GM23248 (cell line): Measurements from ENCODE around the gene PTRH1. TPM values are rescaled to one million over a fixed set of nuclear protein-coding genes. Genes with fewer than 3 reads are reported as not detected.
"Not testable (repeated sequence)": the region's sequence is repeated elsewhere in the genome, so short reads cannot be mapped to it uniquely, and the experiment has no call there.

ENCODE experiments used
- DNase-seq: peaks from one replicate; pipeline ENCODE4 v3.0.0-alpha.2; 2015
- H2AFZ ChIP-seq: fragments of 200-600 bp; sonication (generic); 2 replicates; pipeline ENCODE4 v1.6.1; 2016; ENCODE audit warnings: antibody characterized with exemption
- H3F3A ChIP-seq: fragments of 200-600 bp; sonication (generic); 2 replicates; pipeline ENCODE4 v1.6.1; 2016; ENCODE audit warnings: mild to moderate bottlenecking, antibody characterized with exemption, mixed run types; ENCODE audit not compliant: insufficient read depth
- H3K27ac ChIP-seq: fragments of 200-600 bp; sonication (generic); 2 replicates; pipeline ENCODE4 v1.5.1; 2016; ENCODE audit warnings: mild to moderate bottlenecking
- H3K27me3 ChIP-seq: fragments of 200-600 bp; sonication (generic); replicated peaks from 2 replicates; pipeline ENCODE4 v1.6.1; 2016; ENCODE audit warnings: mild to moderate bottlenecking; ENCODE audit not compliant: insufficient read depth
- H3K36me3 ChIP-seq: fragments of 200-600 bp; sonication (generic); 2 replicates; pipeline ENCODE4 v1.6.1; 2016; ENCODE audit warnings: low read depth, mild to moderate bottlenecking
- H3K4me1 ChIP-seq: fragments of 200-600 bp; sonication (generic); 2 replicates; pipeline ENCODE4 v1.6.1; 2016; ENCODE audit warnings: mild to moderate bottlenecking; ENCODE audit not compliant: insufficient read depth
- H3K4me2 ChIP-seq: fragments of 200-600 bp; sonication (generic); one replicate; pipeline ENCODE4 v1.6.1; 2016; ENCODE audit warnings: mild to moderate bottlenecking; ENCODE audit not compliant: unreplicated experiment
- H3K4me3 ChIP-seq: fragments of 200-600 bp; sonication (generic); 2 replicates; pipeline ENCODE4 v1.5.1; 2016; ENCODE audit warnings: mild to moderate bottlenecking
- H3K79me2 ChIP-seq: fragments of 200-600 bp; sonication (generic); 2 replicates; pipeline ENCODE4 v1.6.1; 2016; ENCODE audit warnings: mild to moderate bottlenecking; ENCODE audit not compliant: insufficient read depth
- H3K9ac ChIP-seq: fragments of 200-600 bp; sonication (generic); 2 replicates; pipeline ENCODE4 v1.6.1; 2016; ENCODE audit warnings: mild to moderate bottlenecking
- H3K9me2 ChIP-seq: fragments of 200-600 bp; sonication (generic); 2 replicates; pipeline ENCODE4 v1.6.1; 2016; ENCODE audit warnings: mixed run types, mild to moderate bottlenecking, moderate library complexity; ENCODE audit not compliant: insufficient read depth
- H3K9me3 ChIP-seq: fragments of 200-600 bp; sonication (generic); one replicate; pipeline ENCODE4 v1.6.1; 2017; ENCODE audit warnings: low read depth
- H4K20me1 ChIP-seq: fragments of 200-600 bp; sonication (generic); 2 replicates; pipeline ENCODE4 v1.6.0; 2016; ENCODE audit not compliant: insufficient read depth
- EZH2 ChIP-seq: fragments of 200-600 bp; sonication (generic); IDR thresholded peaks from 2 replicates; pipeline ENCODE4 v1.6.1; 2018; ENCODE audit warnings: antibody characterized with exemption, mild to moderate bottlenecking; ENCODE audit not compliant: insufficient read depth, poor library complexity, severe bottlenecking
- EZH2phosphoT487 ChIP-seq: fragments of 200-600 bp; sonication (generic); IDR thresholded peaks from 2 replicates; pipeline ENCODE4 v1.6.1; 2018; ENCODE audit warnings: antibody characterized with exemption, moderate library complexity, mild to moderate bottlenecking, low read depth; ENCODE audit not compliant: insufficient read depth
- WGBS, 2 experiments: methylation state at CpG; one replicate each; pipeline ENCODE4 v1.1.6; 2015 to 2017; ENCODE audit warnings: low lambda C conversion rate in 2 of 2, low coverage in 1 of 2; ENCODE audit errors: missing lambda C conversion rate in 2 of 2; 5-methylcytosine and 5-hydroxymethylcytosine counted together
- in situ Hi-C: fragments of 300-500 bp; cut with MboI; formaldehyde crosslinking; loops from 2 replicates; pipeline ENCODE4 v1.15.0; 2020
- polyA plus RNA-seq: library from polyadenylated mRNA; unstranded; fragments of >200 nt; fragmentation: Nextera tagmentation; extraction: Ambion mirVana; gene quantifications from 2 replicates; pipeline ENCODE4 v1.2.1, GENCODE V29; 2016
- total RNA-seq: library from RNA; depleted of rRNA; stranded (reverse); fragments of >200 nt; shearing (Covaris generic); gene quantifications from 2 replicates; pipeline ENCODE4 v1.2.3, GENCODE V29; 2014

The PTRH1 gene
- total and polyA plus RNA-seq, 2 experiments from 2014 or later, result 33.1 to 34.3 TPM

DNA sequence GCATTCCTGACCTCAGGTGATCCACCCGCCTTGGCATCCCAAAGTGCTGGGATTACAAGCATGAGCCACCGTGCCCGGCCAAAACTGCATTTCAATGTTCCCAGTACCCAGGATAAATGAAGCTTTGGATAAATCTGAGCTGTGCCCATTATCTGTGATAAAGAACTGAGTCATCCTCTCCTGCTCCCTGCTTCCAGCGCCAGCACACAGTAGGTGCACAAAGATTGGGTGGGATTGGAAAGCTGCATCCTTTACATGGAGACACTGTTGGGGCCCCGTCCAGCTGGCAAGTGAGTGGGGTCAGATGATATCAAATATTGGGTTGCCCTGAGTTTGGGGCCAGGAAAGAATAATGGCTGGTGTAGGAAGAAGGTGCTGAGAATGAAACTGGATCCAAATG, 45.6 kb upstream of the PTRH1 start:
- no peak for DNase-seq
- in situ Hi-C loops, result no loop called here

DNA sequence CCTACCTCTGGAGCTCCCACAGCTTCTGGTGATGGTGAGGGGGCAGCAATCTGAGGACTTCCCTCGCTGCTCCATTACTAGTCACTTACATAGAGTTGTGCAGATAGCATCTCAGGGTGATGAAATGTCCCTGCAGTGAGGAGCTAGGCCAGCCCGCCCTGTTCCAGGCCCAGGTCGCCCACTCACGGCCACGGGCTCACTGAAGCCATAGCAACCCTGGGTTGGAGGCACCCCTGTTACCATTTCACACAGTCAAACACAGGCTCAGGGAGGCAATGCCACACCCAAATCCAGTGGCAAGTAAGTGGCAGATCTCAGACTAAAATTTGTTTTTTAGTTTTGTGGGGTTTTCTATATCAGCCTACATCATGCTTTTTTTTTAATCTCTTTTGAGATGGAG, 43.4 kb upstream of the PTRH1 start:
- Histone ChIP-seq H3K9me2 (no peaks in the 10 kb centered on the region), H3K27me3 (peaks cover 17% of the 10 kb centered on the region), H2AFZ (no peak overlapping the region), H3K9ac (no peak overlapping the region), H3K79me2 (no peaks in the 10 kb centered on the region), H3K4me1 (no peaks in the 10 kb centered on the region), H3K4me2 (no peak overlapping the region), H3F3A (no peaks in the 10 kb centered on the region), H3K36me3 (no peaks in the 10 kb centered on the region), H3K9me3 (no peaks in the 10 kb centered on the region), H3K27ac (no peak overlapping the region), H4K20me1 (no peaks in the 10 kb centered on the region), H3K4me3 (no peak overlapping the region)
- DNase-seq, result no peak
- TF ChIP-seq EZH2 (no peak), EZH2phosphoT487 (no peak)
- WGBS, 2 experiments, result 60 to 75% methylated on average over 5 of the region's 5 CpGs
- in situ Hi-C loops, result no loop called here

More for the DNA sequence above, 45.6 kb upstream of the PTRH1 start:
- Histone ChIP-seq H2AFZ (no peak overlapping the region), H4K20me1 (no peaks in the 10 kb centered on the region), H3K4me1 (no peaks in the 10 kb centered on the region), H3K9me3 (no peaks in the 10 kb centered on the region), H3K4me2 (no peak overlapping the region), H3K9ac (no peak overlapping the region), H3F3A (no peaks in the 10 kb centered on the region), H3K4me3 (no peak overlapping the region), H3K79me2 (no peaks in the 10 kb centered on the region), H3K27me3 (peaks cover 7% of the 10 kb centered on the region; the same call in 1 of the 2 replicates), H3K9me2 (no peaks in the 10 kb centered on the region), H3K27ac (no peak overlapping the region), H3K36me3 (no peaks in the 10 kb centered on the region)
- TF ChIP-seq EZH2 (no peak), EZH2phosphoT487 (no peak)
- WGBS, 2 experiments, result 85% methylated on average over 5 of the region's 5 CpGs

DNA sequence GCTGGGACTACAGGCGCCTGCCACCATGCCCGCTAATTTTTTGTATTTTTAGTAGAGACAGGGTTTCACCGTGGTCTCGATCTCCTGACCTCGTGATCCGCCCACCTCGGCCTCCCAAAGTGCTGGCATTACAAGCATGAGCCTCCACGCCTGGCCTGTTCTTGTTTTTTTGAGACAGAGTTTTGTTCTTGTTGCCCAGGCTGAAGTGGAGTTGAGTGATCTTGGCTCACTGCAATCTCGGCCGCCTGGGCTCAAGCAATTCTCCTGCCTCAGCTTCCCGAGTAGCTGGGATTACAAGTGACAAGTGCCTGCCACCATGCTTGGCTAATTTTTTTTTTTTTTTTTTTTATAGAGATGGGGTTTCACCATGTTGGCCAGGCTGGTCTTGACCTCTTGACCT, 41.3 kb upstream of the PTRH1 start:
- H4K20me1 ChIP-seq, H3K27ac ChIP-seq, H3K4me3 ChIP-seq, H3K36me3 ChIP-seq, H3K4me2 ChIP-seq, H3K9me3 ChIP-seq, H2AFZ ChIP-seq, H3K4me1 ChIP-seq, H3K9ac ChIP-seq, in situ Hi-C loops, H3F3A ChIP-seq, DNase-seq, H3K9me2 ChIP-seq, H3K79me2 ChIP-seq: not testable (repeated sequence)
- 72 to 77% methylated on average over 11 of the region's 11 CpGs for WGBS, 2 experiments
- H3K27me3 ChIP-seq, result peaks cover 33% of the 10 kb centered on the region

DNA sequence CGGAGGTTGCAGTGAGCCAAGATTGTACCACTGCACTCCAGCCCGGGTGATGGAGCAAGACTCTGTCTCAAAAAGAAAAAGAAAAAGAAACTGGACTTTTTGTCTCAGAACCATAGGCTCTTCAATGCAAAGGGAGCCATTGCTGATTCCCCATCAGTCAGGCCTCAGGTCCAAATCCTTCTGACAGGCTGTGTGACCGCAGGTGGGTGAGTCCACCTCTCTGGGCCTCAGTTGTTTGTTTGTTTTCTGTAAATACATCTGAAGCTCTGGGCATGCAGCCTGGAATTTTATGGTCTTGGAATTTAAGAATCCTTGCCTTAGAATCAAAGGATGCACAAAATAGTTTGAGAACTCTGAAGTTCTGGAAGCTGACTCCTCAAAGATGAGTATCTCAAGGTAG, 40.8 kb upstream of the PTRH1 start:
- DNase-seq, result no peak
- H2AFZ ChIP-seq, result no peak overlapping the region
- no peaks in the 10 kb centered on the region for H3K9me2 ChIP-seq
- no peaks in the 10 kb centered on the region for H3F3A ChIP-seq
- H3K27me3 ChIP-seq, result peaks cover 33% of the 10 kb centered on the region
- H3K79me2 ChIP-seq, result no peaks in the 10 kb centered on the region
- in situ Hi-C loops, result no loop called here
- no peaks in the 10 kb centered on the region for H4K20me1 ChIP-seq
- no peak overlapping the region for H3K9ac ChIP-seq
- H3K36me3 ChIP-seq, result no peaks in the 10 kb centered on the region
- TF ChIP-seq EZH2phosphoT487, result no peak
- no peak for TF ChIP-seq EZH2
- H3K4me2 ChIP-seq, result no peak overlapping the region
- no peak overlapping the region for H3K27ac ChIP-seq
- H3K9me3 ChIP-seq, result no peaks in the 10 kb centered on the region
- 75 to 82% methylated on average over 3 of the region's 3 CpGs for WGBS, 2 experiments
- H3K4me1 ChIP-seq, result no peaks in the 10 kb centered on the region
- no peak overlapping the region for H3K4me3 ChIP-seq
